GM18520 (cell line): ENCODE data around the gene TBL1XR1.
"Not testable (repeated sequence)": the region's sequence is repeated elsewhere in the genome, so short reads cannot be mapped to it uniquely, and the experiment has no call there.

Experiments used
- ATAC-seq: cut with Tn5 transposase; IDR thresholded peaks from one replicate; pipeline ENCODE4 v1.9.1; 2021; ENCODE audit not compliant: unreplicated experiment

Gene TBL1XR1

GRCh38 chr3:177208781-177209180 lies 11.5 kb upstream of the TBL1XR1 start:
- no peak for ATAC-seq

DNA sequence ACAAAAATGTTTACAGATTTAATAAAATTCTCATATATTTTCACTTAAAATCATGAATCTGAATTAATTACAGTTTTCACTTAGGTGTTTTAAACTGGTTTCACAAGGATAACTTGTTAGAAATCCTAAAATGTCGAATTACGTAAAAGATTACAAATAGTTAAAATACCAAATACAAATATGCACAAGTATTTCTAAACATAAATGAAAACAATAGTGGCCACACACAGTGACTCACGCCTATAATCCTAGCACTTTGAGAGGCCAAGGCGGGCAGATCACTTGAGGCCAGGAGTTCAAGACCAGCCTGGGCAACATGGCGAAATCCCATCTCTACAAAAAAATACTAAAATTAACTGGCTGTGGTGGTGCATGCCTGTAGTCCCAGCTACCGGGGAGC lies 10.9 kb upstream of the TBL1XR1 start:
- no peak for ATAC-seq

- ATAC-seq, result no peak
Observed at GRCh38 chr3:177206936-177207335, 9.7 kb upstream of the TBL1XR1 start.

GRCh38 chr3:177203689-177204395 lies 6.6 kb upstream of the TBL1XR1 start:
- ATAC-seq, result no peak

DNA sequence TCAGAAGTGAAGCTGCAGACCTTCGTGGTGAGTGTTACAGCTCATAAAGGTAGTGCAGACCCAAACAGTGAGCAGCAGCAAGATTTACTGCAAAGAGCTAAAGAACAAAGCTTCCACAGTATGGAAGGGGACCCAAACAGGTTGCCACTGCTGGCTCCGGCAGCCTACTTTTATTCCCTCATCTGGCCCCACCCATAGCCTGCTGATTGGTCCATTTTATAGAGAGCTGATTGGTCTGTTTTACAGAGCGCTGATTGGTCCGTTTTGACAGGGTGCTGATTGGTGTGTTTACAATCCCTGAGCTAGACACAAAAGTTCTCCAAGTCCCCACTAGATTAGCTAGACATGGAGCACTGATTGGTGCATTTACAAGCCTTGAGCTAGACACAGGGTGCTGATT lies 5.7 kb upstream of the TBL1XR1 start:
- not testable (repeated sequence) for ATAC-seq

GRCh38 chr3:177201700-177202397 lies 4.6 kb upstream of the TBL1XR1 start:
- ATAC-seq, result peak; percentile 75

- ATAC-seq, result no peak
Observed at GRCh38 chr3:177199206-177199760, 2.0 kb upstream of the TBL1XR1 start.

DNA sequence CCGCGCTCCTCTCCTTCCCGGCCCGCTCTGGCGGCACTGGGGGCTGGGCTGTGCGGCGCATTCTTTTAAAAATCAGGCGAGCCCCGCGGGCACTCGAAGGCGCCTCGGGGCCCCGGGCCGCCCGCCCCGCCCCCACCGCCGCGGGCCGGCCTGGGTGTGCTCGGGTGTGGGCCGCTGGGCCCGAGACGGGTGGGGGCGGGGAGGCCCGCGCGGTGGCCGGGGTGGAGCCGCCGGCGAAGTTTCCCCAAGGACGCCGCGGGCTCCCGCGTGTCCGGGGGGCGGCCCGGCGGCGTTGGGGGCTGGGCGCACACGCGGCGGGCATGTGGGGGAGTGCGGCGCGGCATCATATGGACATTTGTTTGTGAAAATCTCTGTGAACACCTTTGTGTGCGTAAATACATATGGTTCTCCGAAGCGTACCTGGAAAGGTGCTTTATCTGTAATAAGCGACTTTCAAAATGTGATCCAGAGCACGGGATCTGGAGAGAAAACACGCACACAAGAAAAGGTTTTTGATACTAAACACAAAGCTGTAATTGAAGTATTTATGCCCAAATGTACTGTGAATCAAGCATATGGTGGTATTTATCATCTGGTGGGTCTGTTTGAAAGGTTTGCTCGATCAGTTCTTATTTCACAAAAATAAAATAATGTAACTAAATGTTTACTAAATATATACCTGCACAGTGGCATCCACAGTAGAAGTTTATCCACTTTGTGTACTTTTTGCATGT lies 612 bp upstream of the TBL1XR1 start:
- peak; percentile 22 for ATAC-seq

- ATAC-seq, result no peak
Observed at GRCh38 chr3:177196456-177197040, 734 bp downstream of the TBL1XR1 start.

DNA sequence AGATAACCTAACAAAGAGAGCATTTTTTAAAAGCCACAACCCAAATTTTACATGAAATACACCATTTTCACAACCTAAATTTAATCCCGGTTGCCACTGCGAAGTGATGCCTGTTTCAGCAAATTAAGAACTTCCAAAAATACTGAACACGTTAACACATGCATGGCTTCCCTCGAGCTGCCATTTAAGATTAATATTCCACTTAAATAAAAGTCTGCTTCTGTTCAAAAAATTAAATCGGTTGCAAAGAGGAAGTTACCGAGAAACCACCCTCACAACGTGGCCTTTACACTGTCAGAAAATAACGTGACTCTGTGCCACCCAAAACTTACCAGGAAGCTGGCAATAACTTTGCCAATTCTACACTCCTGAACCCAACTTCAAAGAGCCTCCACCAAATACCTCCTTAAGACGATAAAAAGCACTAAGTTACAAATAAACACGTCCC lies 1.2 kb downstream of the TBL1XR1 start:
- no peak for ATAC-seq

DNA sequence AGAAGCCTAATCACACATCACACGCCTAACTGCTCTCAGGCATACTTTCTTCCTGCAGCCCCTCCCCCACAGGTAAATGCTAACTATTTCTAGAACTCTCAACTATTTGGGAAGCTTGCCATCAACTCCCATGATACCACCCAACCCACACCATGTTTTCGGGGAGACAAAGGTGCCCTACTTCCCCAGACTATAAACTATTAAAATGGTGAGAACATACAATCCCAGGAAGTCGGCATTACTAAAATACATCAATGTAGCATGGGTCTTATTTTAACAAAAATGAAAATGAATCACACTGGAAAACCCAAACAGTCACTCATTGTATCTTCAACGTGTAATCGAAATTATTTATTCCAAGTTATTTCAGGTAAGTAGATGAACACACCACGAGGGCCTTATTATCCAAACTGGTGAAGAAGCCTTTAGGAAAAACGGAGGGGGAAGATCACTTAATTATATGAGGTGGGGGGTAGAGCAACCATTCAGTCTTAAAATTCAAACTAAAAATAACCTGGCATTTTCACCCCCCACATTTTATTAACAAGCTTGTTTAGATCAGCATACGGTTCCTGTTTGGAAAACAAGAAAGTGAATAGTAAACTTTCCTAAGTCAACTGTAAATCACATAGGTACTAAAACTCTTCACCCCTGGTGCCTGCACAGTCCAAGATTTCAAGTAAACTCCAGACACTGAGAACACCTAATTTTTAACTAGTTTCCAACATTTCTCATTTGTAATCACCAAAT lies 1.9 kb downstream of the TBL1XR1 start:
- no peak for ATAC-seq

GRCh38 chr3:177194299-177194698 lies 3.0 kb downstream of the TBL1XR1 start:
- ATAC-seq, result no peak

DNA sequence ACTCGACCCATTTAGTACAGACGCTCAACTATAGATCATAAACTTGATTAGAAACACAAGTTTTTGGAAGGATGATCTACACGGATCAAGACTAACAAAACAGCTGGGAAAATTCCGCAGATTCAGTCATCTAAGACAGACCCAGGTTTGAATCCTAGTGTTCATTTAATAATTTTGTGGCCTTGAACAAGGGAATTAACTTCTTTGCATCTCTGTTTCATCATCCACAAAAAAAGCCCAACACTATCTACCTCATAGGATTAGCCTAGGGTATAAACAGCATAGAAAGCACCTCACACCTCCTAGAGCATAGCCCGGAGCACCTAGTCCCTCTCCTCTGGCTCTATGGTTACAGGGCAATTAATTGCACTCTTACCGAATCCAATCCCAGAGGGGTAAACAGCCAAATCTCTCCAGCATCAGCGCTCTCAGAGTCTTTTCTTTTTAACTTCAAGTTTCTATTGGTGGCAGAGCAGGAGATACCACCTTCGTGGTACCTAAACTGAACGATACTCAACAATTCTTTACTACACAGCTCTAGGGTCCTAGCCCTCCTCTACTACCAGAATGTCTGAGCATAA lies 3.5 kb downstream of the TBL1XR1 start:
- ATAC-seq, result no peak

DNA sequence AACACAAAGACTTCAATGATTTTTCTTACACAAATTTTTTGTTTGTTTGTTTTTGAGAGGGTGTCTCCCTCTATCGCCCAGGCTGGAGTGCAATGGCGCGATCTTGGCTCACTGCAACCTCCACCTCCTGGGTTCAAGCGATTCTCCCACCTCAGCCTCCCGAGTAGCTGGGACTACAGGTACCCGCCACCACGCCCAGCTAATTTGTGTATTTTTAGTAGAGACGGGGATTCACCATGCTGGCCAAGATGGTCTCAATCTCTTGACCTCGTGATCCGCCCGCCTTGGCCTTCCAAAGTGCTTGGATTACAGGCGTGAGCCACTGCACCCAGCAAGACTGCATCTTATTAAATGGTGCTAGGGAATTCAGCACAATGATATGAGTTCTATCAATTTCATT lies 4.0 kb downstream of the TBL1XR1 start:
- ATAC-seq, result not testable (repeated sequence)

DNA sequence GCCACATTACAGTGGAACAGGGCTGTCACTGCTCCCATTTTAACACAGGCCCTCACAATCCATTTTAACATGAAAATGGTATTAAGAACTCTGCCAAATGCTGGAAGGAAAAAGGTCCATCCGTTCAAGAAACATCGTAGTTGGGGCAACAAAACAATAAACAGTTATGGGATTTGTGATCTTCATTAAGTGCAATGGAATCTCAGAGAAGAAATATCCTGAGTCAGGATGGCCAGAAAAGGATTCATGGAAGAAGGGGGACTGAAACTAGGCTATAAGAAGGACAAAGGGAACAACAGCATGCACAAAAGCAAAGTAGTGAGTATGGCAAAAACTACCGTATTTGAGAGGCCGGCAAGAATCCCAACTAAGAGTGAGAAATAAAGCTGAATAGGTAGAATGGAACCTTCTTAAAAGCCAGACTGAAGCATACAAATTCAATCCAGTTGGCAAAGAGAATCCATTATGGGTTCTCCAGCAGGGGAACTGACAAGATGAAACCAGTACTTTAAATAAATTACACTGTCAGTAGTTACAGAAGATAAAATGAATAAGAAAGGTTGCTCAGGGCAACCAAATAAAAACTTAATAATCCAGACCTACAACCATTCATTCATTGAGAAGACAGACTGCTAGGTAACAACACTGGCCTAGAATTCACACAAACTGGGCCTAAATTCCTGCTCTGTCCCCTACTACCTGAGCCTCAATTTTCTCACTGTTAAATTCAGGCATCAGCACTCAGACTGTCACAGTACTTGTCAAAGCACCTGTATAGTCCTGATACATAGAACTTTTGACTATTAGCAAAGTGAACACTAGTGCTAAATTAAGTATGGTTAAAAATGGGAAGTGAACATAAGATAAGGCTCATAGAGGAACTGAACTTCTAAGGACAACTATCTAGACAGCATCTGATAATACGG lies 6.3 kb downstream of the TBL1XR1 start:
- no peak for ATAC-seq

DNA sequence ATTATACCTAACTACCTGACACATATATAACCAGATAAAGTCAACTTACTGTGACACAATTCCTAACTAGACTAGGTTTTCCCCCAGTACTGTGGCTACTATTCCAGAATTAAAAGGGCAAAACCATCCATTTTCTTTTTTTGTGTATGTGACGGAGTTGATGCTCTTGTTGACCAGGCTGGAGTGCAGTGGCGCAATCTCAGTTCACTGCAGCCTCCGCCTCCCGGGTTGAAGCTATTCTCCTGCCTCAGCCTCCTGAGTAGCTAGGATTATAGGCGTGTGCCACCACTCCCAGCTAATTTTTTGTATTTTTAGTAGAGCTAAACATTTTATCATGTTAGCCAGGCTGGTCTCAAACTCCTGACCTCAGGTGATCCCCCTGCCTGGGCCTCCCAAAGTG lies 7.1 kb downstream of the TBL1XR1 start:
- not testable (repeated sequence) for ATAC-seq

- ATAC-seq, result not testable (repeated sequence)
Observed at GRCh38 chr3:177188325-177188724, 9.0 kb downstream of the TBL1XR1 start.

DNA sequence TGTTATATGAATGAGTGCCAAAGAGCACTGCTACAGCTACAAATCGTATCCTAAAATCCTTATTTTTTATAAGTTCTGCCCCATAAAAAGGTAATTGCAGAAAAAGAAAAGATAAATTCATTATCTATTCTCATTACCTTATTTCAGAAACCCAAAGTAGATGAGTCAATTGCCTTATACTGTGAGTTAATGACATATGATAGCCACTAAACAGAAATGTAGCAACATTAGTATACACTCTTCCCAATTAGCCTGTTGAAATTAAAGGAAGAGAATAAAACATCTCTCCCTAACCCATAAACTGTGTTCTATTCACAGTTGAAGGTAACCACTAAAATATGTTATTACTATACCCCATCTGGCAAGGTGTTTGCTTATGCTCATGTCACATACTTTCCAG lies 11.0 kb downstream of the TBL1XR1 start:
- no peak for ATAC-seq

DNA sequence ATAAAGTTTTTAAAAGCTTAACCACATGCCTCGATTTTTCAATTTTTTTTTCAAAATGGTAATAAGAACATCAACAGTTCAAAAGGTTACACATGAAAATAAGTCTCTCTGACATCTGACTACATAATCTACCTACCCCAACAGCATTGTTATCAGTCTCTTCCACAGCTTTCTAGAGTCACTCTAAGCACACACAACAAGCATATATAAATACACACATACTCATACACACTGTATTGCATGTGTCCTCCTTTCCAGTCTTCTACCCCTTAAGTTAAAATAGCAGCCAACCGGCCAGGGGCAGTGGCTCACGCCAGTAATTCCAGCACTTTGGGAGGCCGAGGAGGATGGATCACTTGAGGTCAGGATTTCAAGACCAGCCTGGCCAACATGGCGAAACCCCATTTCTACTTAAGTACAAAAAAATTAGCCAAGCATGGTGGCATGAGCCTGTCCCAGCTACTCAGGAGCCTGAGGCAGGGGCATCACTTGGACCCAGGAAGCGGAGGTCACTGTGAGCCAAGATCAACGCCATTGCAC lies 12.2 kb downstream of the TBL1XR1 start:
- peak; percentile 19 for ATAC-seq
